D341Med (cell line): ENCODE measurements around the gene TP53AIP1.

Experiments
- DNase-seq: peaks from one replicate; pipeline ENCODE4 v3.0.0; 2012; ENCODE audit warnings: low spot score

TP53AIP1 gene

DNA sequence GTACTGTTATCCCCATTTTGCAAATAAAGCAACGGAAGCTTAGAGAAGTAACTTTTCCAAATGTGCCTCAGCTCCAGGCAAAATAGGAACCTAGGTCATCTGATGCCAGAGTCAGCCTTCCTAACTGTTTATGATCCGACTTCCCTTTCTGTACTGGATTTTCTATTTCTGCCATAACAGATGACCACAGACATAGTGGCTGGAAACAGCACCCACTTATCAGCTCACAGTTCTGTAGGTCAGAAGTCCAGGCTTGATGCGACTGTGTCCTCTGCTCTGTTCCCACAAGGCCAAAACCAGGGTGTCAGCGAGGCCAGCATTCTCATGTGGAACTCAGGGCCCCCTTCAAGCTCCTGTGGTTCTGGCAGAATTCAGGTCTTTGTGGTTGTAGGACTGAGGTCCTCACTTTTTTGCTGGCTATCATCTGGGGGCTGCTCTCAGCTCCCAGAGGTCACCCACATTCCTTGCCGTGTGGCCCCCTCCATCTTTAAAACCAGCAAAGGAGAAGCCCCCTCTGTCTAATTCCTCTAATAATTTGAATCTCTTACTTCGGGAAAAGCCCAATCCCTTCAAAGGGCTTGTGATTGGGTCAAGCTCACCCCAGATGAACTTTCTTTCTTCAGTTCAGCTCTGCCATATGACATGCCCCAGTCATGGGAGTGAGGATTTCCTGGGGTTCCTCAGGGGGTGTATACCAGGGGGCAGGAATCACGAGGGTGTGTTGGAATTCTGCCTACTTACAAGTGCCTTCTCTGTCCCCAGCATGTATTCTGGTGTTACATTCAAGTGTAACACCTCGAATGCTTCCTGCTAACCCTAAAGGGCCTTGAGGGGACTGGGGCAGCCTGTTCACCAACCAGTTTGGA, 36.3 kb downstream of the TP53AIP1 start:
- DNase-seq: no peak

DNA sequence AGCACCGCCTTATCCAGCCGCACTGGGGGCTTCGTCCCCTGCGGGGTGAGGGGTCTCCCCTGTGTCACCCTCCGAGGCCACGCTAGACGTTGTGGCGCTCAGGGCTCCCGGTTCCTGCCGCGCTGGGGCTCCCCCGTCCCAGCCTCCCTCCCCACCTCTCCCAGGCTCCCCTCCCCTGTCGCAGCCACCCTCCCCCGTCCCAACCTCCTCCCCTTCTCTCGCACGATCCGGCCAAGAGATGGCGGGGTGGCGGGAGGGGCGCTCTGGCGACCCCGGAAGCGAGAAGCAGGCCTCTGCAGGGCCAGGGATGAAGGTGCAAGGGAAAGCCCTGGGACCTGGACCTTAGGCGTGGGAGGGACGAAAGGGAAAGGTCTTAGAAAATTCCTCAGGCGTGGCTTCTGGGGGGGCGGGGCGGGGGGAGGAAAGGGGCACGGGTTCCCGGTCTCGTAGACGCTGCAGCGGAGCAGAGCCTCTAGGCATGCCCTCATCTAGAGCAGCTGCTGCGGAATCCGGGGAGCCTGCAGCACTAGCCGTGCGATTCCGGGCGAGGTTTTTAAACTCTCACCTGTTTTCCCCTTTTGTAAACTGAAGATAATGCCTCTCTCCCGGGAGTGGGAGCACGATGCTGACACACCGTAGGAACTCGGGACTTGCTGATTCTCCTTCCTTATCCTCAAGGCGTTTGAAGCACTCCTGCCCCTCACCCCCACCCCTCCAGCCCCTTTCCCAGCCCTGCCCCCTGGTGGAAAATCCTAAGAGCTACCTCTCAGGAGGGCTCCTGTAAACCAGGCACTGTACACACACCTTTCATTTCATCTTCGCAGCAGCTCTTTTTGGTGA, 37.1 kb downstream of the TP53AIP1 start:
- DNase-seq: peak; percentile 82

DNA sequence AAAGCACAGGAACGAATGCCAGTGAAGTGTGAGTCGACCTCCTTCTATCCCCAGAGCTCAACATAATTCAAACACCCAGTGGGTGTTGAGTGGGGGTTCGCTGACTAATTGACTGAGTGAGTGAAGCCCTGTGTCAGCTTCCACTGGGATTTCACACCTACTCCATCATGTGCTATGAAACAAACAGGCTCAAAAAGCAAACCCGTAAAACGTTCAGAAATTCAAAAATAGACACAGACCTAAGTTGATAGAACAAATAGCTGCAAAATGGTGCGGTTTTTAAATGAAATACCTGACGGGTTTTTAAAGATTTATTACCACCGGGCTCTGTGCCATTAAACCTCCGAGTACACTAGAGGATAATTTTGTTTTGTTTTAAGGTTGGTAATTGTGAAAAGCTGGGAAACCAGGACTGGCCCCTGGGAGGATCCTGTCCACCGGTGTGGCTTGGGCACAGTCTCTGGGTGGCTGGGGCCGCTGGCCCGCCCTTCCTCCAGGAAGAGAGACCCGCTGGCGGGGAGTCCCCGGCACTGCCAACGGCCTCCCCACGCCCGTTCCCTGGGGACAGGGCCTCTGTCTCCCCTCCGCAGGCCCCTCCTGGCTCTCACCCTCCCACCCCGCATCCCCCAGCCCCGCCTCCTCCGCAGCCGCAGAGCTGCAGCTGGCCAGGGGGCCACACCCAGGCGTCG, 37.9 kb downstream of the TP53AIP1 start:
- peak; percentile 82 for DNase-seq

DNA sequence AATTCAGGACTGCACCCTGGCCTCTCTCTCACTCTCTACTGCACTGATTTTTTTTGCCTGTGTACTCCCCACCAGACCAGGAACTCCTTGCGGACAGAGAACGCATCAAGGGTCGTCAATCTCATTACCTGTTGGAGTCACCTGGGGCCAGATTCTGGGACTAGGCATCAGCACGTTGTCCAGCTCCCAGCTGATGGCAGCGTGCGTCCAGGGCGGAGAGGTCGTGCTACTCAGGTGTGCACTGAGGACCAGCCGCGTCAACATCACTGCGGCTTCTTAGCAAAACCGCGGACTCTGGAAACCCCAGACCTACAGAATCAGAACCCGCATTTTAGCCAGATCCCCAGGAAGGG, 38.4 kb downstream of the TP53AIP1 start:
- DNase-seq: no peak

DNA sequence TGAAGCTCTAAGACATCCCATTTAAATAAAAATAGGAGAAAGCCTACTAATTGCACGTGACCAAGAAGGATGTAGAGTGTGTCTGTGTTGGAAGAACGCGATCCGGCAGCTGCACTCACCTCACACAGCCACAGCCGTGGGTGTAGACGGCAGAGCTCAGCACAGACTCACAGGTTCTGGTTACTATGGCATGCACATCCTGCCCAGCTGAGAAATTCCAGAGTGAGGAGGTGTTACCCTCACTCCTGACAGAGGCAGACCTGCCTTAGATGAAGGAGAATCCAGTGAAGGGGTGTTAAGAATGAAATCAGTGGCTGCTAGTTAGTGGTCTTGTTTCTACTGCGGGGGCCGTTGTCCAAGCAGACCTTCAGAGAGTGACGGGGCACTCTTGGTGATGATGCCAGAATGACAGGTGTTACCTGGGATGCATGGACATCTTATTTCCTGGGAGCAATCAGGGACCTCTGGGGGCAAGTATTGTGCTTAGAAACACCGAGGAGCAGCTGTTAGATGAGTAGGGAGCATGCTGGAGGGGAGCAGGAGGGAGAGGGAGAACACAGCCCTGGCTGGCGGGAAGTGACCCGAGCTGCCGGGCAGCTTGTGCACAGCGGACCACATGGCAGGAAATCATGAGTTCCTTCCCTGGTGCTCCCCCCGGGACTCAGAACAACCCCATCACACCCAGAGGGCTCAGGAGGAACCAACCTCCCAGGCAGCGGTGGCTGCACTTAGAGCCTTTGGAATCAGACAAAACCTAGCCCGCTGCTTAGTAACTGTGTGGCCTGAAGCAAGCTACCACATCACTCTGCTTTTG, 39.2 kb downstream of the TP53AIP1 start:
- no peak for DNase-seq

DNA sequence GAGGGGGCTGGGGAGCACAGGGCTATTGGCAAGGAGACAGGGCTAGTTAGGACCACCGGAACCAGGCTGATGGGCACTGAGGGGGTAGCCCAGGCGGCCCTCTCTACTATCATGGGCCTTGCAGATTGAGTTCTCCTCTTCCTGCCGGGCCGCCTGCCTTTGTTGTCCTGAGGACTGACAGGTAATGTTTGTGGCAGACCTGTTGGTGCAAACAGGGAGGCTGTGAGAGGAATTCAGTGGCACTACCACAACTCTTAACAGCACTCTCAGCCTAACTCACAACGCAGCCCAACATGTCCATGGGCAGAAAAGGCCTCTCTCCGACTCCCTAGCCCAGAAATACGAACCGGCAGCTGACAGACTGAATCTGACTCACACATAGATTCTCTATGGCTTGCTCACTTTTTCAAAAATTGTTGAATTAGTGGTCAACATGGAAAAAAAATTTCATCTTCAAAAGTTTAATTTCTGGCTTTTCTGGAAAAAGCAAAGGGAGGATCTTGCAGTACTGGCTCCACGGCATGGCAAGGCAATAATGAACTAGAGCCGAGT, 40.1 kb downstream of the TP53AIP1 start:
- DNase-seq: no peak

DNA sequence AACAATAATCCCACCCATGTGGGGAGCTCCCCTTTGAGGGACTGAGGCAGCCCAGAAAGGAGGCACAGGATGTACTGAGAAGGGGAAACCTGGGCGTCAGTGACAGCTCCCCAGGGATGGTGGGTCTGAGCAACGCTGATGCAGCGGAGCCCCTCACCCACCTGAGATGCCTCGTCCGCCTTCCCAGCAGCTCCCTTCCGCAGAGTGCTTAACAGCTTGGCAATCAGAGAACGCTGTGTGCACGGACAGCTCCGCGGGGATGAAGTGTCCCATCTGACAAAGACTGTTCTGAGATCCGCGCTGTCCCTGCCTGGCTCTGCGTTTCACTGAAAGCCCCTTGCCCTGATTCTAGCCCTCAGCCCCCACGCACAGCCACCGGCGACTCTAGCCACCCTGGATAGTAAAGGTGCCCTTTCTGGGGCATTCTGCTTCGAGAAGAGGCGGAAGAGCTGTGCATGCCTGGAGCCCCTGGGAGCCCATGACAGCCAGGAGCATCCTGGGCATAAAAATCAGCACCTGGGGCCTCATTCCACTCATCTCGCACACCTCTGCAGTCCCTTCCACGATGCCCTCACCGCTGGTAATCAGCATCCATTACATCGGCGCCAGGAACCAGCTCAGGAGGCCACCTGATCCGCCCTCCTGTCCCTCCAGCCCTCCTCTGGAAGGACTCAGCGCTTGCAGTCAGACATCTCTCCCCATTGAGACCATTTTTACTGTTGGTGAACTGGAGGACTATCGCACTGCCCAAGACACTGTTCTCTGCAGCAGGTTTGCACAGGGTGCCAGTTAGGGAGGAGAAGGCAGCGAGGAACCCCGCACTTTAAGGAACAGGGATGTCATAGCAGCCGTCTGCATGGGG, 40.8 kb downstream of the TP53AIP1 start:
- DNase-seq: no peak

DNA sequence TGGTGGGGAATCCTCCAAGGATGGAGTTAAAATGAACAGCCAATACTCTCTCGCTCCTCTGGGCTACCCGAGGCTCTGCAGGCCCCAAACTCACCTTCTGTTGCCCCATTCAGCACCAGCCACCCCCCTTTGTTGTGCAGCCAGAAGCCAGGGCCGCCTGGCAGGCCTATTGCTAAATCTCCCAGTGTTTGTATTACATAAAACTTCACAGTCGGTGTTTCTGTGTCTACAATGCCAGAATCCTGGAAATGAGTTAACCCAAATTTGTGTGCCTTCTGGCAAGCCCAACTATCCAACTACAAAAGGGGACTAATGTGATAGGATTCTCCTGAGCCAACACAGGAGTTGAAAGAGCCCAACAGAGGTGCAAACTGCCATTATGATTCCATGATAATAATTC, 42.2 kb downstream of the TP53AIP1 start:
- DNase-seq: no peak

DNA sequence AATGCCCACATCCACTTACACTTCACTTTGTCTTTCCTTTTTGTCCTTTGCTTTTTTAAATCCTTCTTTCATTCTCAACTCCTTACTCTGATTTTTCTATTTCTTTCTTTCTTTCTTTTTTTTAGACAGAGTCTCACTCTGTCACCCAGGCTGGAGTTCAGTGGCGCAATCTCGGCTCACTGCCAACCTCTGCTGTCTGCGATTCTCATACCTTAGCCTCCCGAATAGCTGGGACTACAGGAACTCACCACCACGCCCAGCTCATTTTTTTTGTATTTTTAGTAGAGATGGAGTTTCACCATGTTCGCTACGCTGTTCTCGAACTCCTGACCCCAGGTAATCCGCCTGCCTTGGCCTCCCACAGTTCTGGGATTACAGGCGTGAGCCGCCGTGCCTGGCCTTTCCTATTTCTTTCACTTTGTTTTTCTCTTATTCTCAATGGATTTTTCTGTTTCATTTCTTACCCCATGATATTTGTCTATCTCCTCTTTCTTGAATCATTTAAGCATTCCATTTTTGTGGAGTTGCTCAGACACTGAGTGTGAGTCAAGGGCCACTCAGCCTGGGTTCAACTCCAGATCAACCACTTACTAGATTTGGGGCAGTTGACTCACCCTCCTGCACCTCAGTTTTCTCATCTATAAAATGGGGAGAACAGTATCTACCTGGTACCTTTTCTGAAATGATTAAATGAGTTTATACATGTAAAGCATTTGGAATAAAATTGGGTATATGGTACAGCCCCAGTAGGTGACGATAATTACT, 43.9 kb downstream of the TP53AIP1 start:
- DNase-seq: no peak

DNA sequence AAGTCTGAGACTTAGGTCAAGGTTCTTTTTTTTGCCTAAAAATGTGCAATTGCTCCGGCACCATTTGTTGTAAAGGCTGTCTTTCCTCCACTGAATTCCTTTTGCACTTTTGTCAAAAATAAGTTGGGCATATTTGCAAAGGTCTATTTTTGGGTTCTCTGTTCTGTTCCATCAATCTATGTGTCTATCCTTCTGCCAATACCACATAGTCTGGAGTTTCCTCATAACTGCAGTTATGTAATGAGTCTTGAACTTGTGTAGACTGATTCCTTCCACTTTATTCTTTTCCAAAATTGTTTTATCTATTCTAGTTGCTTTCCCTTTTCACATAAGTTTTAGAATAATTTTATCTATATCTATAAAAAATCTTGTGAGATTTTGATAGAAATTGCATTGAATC, 44.8 kb downstream of the TP53AIP1 start:
- no peak for DNase-seq

DNA sequence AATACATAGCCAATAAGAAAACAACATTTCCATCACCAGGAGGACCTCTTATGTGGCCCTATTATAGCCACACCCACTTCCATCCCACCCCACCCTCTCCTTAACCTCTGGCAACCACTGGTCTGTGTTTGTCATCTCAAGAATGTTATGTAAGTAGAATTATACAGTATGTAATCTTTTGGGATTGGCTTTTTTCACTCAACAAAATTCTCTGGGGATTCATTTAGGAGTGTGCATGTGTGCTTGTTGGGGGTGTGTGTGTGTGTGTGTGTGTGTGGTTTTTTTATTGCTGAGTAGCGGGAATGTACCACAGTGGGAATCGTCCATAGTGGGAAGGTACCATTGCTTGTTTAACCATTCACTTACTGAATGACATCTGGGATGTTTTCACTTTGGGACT, 46.3 kb downstream of the TP53AIP1 start:
- no peak for DNase-seq

DNA sequence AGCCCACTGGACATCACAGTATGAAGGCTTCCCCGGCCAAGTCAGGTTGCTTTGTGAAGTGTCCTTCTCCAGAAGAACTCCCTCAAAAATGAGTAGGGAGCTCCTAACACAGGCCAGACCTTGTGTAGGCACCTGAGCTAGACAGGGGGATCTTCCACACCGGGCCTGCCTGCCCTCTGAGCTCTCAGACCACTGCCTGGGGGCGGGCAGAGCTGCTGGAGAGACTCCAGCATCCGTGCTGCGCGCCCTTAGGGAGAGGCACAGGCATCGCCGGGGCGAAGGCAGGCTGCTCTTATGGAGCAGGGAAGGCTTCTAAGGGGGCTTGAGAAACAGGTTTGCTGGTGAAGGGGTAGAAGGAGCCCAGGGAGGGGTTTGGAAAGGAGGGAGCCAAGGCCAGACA, 47.1 kb downstream of the TP53AIP1 start:
- DNase-seq: no peak

DNA sequence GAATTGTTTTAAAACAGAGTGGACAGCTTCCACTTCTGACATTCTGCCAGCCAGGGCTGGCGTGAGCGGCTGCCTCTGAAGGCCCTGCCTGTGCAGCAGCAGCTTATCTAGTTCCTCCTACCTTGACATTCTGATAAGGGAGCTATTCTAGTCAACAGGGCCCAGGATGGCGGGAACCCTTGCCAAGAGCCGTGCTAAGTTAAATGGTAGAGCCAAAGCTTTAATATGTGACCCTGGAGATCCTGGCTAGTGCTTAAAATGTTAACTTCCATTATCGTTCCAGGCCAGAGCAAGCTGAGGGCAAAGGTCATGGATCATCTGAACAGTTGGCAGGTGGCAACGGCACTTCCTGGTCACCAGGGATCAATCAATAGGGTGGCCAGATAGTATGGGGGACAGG, 48.0 kb downstream of the TP53AIP1 start:
- DNase-seq: no peak

DNA sequence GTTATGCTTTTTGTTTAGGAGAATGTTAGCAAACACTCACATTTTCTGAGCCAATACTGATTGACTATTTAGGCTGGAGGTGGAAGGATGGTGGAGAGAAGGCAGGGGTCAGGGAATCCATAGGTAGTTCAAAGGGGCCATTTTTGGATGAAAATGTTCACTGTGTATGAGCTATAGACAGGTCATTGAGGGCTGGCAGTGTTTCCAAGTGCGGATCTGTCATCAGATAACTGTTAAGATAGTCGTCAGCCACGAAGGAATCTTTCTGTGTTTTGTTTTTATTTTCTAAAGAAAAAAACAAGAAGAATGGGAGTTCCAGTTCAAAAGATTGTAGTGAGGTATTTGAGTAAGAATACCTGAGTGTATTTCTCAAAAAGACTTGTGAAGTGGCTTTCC, 48.4 kb downstream of the TP53AIP1 start:
- no peak for DNase-seq

DNA sequence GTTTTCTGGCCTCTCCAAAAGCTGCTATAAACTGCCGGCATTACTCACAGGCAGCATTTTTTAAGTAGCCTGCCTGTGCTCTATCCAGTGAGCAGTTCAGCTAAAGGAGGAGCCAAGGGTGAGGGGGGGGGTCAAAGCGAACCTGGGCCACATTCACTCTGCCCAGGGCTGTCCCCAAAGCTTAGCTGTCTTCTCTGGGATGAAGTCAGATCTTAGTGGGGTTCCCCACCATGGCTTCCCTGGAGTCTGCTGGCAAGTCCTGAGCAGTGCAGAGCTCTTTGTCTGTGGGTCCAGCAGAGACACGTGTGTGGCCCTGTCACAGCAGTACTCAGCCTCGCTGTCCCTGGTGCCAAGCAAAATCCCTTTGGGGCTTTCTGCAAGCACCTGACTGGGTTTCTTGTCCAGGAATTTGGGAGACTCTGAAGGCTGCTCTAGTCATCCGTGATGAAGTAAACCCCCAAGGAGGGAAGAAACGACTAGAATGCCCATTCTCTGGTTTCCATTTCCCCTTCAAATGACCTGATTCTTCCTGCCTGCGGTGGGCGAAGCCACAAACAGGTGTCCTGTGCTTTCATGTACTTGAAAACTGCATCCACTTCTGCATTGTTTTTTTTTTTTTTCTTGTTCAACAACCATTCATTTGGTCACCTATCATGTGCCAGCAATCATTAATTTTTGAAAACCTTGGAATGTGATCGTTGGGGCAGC, 48.9 kb downstream of the TP53AIP1 start:
- DNase-seq: no peak

DNA sequence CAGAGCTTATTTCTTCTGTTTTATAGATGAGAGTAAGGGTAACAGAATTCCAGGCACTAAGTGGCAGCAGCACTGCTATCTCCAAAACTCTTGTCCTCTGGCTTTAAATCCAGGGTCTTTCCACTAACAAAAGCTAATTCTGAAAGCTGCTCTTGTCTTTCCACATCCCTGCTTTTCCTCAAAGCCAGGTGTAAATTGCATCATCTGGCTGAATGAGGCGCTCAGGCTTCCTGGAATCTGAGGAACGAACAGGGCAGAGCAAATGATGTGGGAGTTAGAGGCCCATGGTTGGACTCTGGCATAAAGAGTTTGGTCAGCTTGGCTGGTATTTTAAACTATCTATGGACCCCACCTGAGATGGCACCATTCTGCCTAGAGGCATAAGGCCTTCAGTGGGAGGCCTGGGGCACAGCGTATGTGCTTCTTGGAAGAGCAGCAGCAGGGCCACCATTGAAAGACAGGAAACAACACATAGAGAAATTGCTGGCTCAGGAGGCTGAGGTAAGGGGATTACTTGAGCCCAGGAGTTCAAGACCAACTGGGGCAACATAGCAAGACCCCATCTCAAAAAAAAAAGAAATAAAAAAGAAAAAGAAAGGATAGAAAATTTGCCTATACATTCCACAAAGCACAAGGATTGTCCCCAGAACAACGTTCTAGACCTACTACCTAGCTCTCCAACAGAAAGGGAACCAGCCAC, 49.7 kb downstream of the TP53AIP1 start:
- DNase-seq: no peak

DNA sequence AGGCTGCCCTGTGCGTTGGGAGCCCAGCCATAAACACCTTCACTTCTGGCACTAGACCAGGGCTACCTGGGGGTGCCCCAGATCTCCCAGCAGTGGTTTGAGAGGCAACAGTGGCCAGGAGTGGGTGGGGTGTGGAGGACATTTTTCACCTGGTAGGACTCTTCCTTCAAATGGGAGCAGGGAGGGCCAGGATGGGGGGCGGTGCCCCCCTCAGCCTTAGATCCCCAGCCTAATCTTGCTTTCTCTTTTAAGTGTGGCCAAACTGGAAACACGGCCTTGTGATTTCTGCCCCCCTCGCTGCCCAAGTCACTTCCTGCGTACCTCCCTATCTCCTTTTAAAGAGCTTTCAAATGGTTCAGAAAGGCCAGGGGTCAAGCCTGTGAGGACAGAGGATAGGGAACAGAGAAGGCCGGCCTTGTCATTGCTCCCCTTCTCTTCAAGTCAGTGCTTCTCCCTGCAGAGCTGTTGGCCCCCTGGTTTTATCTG, 50.7 kb downstream of the TP53AIP1 start:
- DNase-seq: no peak
